GM12878 (cell line): ENCODE measurements around the gene S100A16. TPM values are rescaled to one million over a fixed set of nuclear protein-coding genes. Genes with fewer than 3 reads are reported as not detected.
A peak's percentile ranks its signal among the peaks of the same experiment; 100 is the strongest.

Source experiments
- BACH1 ChIP-seq: fragments of 450-650 bp; IDR thresholded peaks from 2 replicates; pipeline ENCODE4 v1.6.1; 2017; ENCODE audit warnings: mild to moderate bottlenecking, borderline replicate concordance
- BHLHE40 ChIP-seq, 2 experiments: fragments of 450-650 bp in 1 of 2; IDR thresholded peaks; 2 replicates each; pipeline ENCODE4 v1.6.1; 2011 to 2017; ENCODE audit warnings: low read depth in 2 of 2, borderline replicate concordance in 1 of 2, improper control_type of control experiment in 1 of 2, low read length in 1 of 2, mild to moderate bottlenecking in 1 of 2
- ESRRA ChIP-seq: IDR thresholded peaks from 2 replicates; pipeline ENCODE4 v1.6.1; 2012; ENCODE audit warnings: mild to moderate bottlenecking, low read length, improper control_type of control experiment
- GATAD2B ChIP-seq: fragments of 450-650 bp; conservative IDR thresholded peaks from 2 replicates; pipeline ENCODE4 v1.6.1; 2017; ENCODE audit warnings: low read depth, mild to moderate bottlenecking, moderate library complexity
- HSF1 ChIP-seq: fragments of 150-350 bp; IDR thresholded peaks from 2 replicates; pipeline ENCODE4 v1.6.1; 2014; ENCODE audit warnings: mild to moderate bottlenecking, low read depth, low read length
- IKZF1 ChIP-seq: fragments of 450-650 bp; conservative IDR thresholded peaks from 2 replicates; pipeline ENCODE4 v1.6.1; 2017; ENCODE audit warnings: antibody characterized with exemption, mild to moderate bottlenecking
- JUNB ChIP-seq: IDR thresholded peaks from 2 replicates; pipeline ENCODE4 v1.6.1; 2016; ENCODE audit warnings: antibody characterized with exemption, mild to moderate bottlenecking
- MLLT1 ChIP-seq: fragments of 450-650 bp; IDR thresholded peaks from 2 replicates; pipeline ENCODE4 v1.6.1; 2016; ENCODE audit warnings: mild to moderate bottlenecking
- NR2F1 ChIP-seq: fragments of 450-650 bp; conservative IDR thresholded peaks from 2 replicates; pipeline ENCODE4 v1.6.1; 2017; ENCODE audit warnings: mild to moderate bottlenecking
- PML ChIP-seq: IDR thresholded peaks from 2 replicates; pipeline ENCODE4 v1.6.1; 2012; ENCODE audit warnings: low read length, inconsistent platforms
- RELB ChIP-seq: fragments of 450-650 bp; IDR thresholded peaks from 2 replicates; pipeline ENCODE4 v1.6.1; 2017; ENCODE audit warnings: low read depth, mild to moderate bottlenecking, moderate library complexity
- SMAD5 ChIP-seq: IDR thresholded peaks from 2 replicates; pipeline ENCODE4 v1.6.1; 2016; ENCODE audit warnings: antibody characterized with exemption, low read depth
- SREBF1 ChIP-seq: IDR thresholded peaks from 2 replicates; pipeline ENCODE4 v1.6.1; 2012; ENCODE audit warnings: mild to moderate bottlenecking, low read length
- SUZ12 ChIP-seq: fragments of 200-600 bp; sonication (generic); IDR thresholded peaks from one replicate; pipeline ENCODE4 v1.6.1; 2018; ENCODE audit warnings: antibody characterized with exemption, mild to moderate bottlenecking; ENCODE audit not compliant: unreplicated experiment
- TARDBP ChIP-seq: IDR thresholded peaks from 2 replicates; pipeline ENCODE4 v1.6.1; 2016; ENCODE audit warnings: borderline replicate concordance
- TBL1XR1 ChIP-seq: IDR thresholded peaks from 2 replicates; pipeline ENCODE4 v1.6.1; 2012; ENCODE audit warnings: low read depth, low read length, improper control_type of control experiment
- TCF12 ChIP-seq: IDR thresholded peaks from 2 replicates; pipeline ENCODE4 v1.6.1; 2011; ENCODE audit warnings: low read depth, mild to moderate bottlenecking, low read length
- TCF3 ChIP-seq: IDR thresholded peaks from 2 replicates; pipeline ENCODE4 v1.6.1; 2012; ENCODE audit warnings: low read depth, mild to moderate bottlenecking, low read length, borderline replicate concordance; ENCODE audit not compliant: insufficient read depth
- USF1 ChIP-seq: IDR thresholded peaks from 2 replicates; pipeline ENCODE4 v1.6.1; 2011; ENCODE audit warnings: borderline replicate concordance, low read depth, mild to moderate bottlenecking, moderate library complexity, mixed read lengths, low read length; ENCODE audit not compliant: insufficient read depth; ENCODE audit errors: extremely low read length
- ZNF687 ChIP-seq: fragments of 450-650 bp; IDR thresholded peaks from 2 replicates; pipeline ENCODE4 v1.6.1; 2017; ENCODE audit warnings: mild to moderate bottlenecking, moderate library complexity
- polyA plus RNA-seq, 11 experiments: library from polyadenylated mRNA; depleted of rRNA in 4 of 11; unstranded in 6 of 11; stranded (reverse) in 5 of 11; fragments of >200 nt; fragmentation: Nextera tagmentation in 4 of 11; fragmentation: Illumina TruSeq in 1 of 11; extraction: Ambion mirVana in 4 of 11; extraction: Trizol in 1 of 11; gene quantifications; 1 replicate in 1 of 11; 2 replicates in 10 of 11; pipeline versions ENCODE4 v1.2.1 to v1.2.3, GENCODE V29; 2011 to 2016; ENCODE audit warnings: inconsistent platforms in 2 of 11, missing spikeins in 2 of 11, low read depth in 1 of 11
- total RNA-seq, 4 experiments: library from RNA; depleted of rRNA in 3 of 4; stranded (reverse); fragments of >200 nt in 3 of 4; fragmentation: Illumina TruSeq in 1 of 4; extraction: Trizol in 1 of 4; gene quantifications; 2 replicates each; pipeline versions ENCODE4 v1.2.1 to v1.2.3, GENCODE V29; 2013 to 2021

Gene S100A16
- total and polyA plus RNA-seq, 10 of the 15 experiments (the other 5 are each of a cell fraction or from before 2014, with no cell fraction given) = 0.14 to 0.51 (median 0.25) TPM; not detected in 6

- TF ChIP-seq ESRRA (no peak), BHLHE40 (IDR thresholded peaks at IDR 0.05; ENCODE audit: borderline replicate concordance in 1 of 2, low read depth in 2 of 2, low read length in 1 of 2) (peak; percentile 36 to 44; a peak in 2 of 4 replicates), HSF1 (no peak), TBL1XR1 (no peak), USF1 (no peak), BACH1 (peak; percentile 18; the same call in 1 of the 2 replicates), TCF12 (peak; percentile 97), MLLT1 (0 out of 2 replicates have a peak, but pooled peaks have one; percentile 60), TCF3 (peak; percentile 82), GATAD2B (no peak), JUNB (peak; percentile 9; the same call in 1 of the 2 replicates), PML (no peak; the same call in 1 of the 2 replicates), NR2F1 (peak; percentile 38; the same call in 1 of the 2 replicates), ZNF687 (0 out of 2 replicates have a peak, but pooled peaks have one; percentile 19), SMAD5 (no peak), TARDBP (no peak), SREBF1 (no peak), SUZ12 (no peak), IKZF1 (peak; percentile 71), RELB (peak; percentile 48; the same call in 1 of the 2 replicates)
These were observed 14.4 kb downstream of the S100A16 start (continued) for GRCh38 chr1:153598309-153599172.
